Psoas muscle (tissue), 8 donors: Measurements from ENCODE around the gene TMED6. TPM values are rescaled to one million over a fixed set of nuclear protein-coding genes. Genes with fewer than 3 reads are reported as not detected.
A peak's percentile ranks its signal among the peaks of the same experiment; 100 is the strongest.
"Not testable (repeated sequence)": the region's sequence is repeated elsewhere in the genome, so short reads cannot be mapped to it uniquely, and the experiment has no call there.

Source experiments
- ATAC-seq, 4 donors: fragments of 200-7000 bp; cut with Tn5 transposase; one replicate each; pipeline ENCODE4 v1.9.1; 2020; ENCODE audit warnings: moderate library complexity in 3 of 4, mild to moderate bottlenecking in 2 of 4
- DNase-seq, 2 donors: peaks; one replicate each; pipeline ENCODE4 v3.0.0-alpha.2; 2020
- H3K27ac ChIP-seq: fragments of 200-600 bp; one replicate; pipeline ENCODE4 v1.8.0; 2022
- H3K27me3 ChIP-seq, 3 donors: fragments of 200-600 bp in 1 of 3; one replicate each; pipeline versions ENCODE4 v1.6.1 to v1.8.0; 2013 to 2022; ENCODE audit warnings: low read length in 2 of 3, mild to moderate bottlenecking in 2 of 3, moderate library complexity in 1 of 3; ENCODE audit not compliant: insufficient read depth in 3 of 3
- H3K36me3 ChIP-seq, 2 donors: fragments of 200-600 bp in 1 of 2; one replicate each; pipeline versions ENCODE4 v1.6.1 to v1.8.0; 2013 to 2022; ENCODE audit warnings: low read depth in 1 of 2, mild to moderate bottlenecking in 1 of 2, moderate library complexity in 1 of 2; ENCODE audit not compliant: insufficient read depth in 1 of 2
- H3K4me1 ChIP-seq: fragments of 200-600 bp; one replicate; pipeline ENCODE4 v1.8.0; 2022
- H3K4me3 ChIP-seq: fragments of 200-600 bp; one replicate; pipeline ENCODE4 v1.8.0; 2022; ENCODE audit warnings: mild to moderate bottlenecking
- H3K9me3 ChIP-seq: fragments of 200-600 bp; one replicate; pipeline ENCODE4 v1.8.0; 2022
- WGBS, 3 donors: extraction: QIAGEN DNeasy Blood & Tissue Kit; methylation state at CpG; one replicate each; pipeline versions ENCODE4 v1.1.6 to v1.1.7; 2013; 5-methylcytosine and 5-hydroxymethylcytosine counted together
- intact Hi-C, 2 donors: fragments of 100-400 bp; cut with DNase I; formaldehyde crosslinking; loops; one replicate each; pipeline versions ENCODE4 v1.11.0 to v1.14.2; 2022
- polyA plus RNA-seq, 3 donors: library from polyadenylated mRNA; stranded (reverse); fragments of 200-250 nt; gene quantifications; one replicate each; pipeline ENCODE4 v1.2.3, GENCODE V29; 2013
- total RNA-seq, 4 donors: library from RNA; stranded (reverse); fragmentation: NEBNext Ultra II Directional in 2 of 4; extraction: Animal tissue kit (Norgen Biotek cat#: 25700) in 2 of 4; gene quantifications; one replicate each; pipeline versions ENCODE4 v1.2.1 to v1.2.4, GENCODE V29; 2021 to 2023
- TF ChIP-seq, protein P1 (sequence below): fragments of 200-600 bp; IDR thresholded peaks from one replicate; pipeline ENCODE4 v1.8.0; 2022; ENCODE audit warnings: antibody characterized with exemption
- donor health status: healthy with polysubstance abuse.
- donor health status: DM: no; HTN: no; CAD: no; lungs with moderate emphysema.
- donor health status: Bipolar disorder and iron deficiency.
- donor health status: healthy.
- donor health status: DM: yes; HTN: yes; CAD: no.
- donor health status: DM: no; HTN: no; CAD: no.
- donor health status: DM: no; HTN: no; CAD: no.
- donor health status: DM: yes; HTN: yes; CAD: no.

Gene TMED6
- total and polyA plus RNA-seq, 7 donors, result 0.09 to 0.34 (median 0.19) TPM; not detected in 3

DNA sequence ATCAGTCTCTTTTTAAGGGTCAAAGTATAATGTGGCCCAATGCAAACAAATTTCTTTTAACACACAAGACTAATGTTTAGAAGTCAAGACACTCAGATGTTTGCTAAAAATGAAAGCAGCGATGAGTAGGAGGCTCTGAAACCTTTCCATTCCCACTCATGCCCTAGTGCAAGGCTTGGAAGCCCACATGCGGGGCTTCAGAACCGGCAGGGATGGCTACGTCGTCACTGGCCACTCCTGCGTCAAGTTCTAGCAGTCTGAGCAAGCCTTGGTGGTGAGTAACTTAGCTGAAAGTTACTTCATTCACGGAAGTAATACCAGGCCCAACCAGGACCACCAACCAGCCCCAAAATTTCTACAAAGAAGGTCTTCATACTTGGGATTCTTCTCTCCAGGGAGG lies 14.8 kb upstream of the TMED6 start:
- DNase-seq, result no peak
- H3K36me3 ChIP-seq, result peaks cover 8 to 87% of the 10 kb centered on the region in 2 donors
- no peak for ATAC-seq
- no peaks in the 10 kb centered on the region for H3K4me1 ChIP-seq
- TF ChIP-seq, protein P1, sequence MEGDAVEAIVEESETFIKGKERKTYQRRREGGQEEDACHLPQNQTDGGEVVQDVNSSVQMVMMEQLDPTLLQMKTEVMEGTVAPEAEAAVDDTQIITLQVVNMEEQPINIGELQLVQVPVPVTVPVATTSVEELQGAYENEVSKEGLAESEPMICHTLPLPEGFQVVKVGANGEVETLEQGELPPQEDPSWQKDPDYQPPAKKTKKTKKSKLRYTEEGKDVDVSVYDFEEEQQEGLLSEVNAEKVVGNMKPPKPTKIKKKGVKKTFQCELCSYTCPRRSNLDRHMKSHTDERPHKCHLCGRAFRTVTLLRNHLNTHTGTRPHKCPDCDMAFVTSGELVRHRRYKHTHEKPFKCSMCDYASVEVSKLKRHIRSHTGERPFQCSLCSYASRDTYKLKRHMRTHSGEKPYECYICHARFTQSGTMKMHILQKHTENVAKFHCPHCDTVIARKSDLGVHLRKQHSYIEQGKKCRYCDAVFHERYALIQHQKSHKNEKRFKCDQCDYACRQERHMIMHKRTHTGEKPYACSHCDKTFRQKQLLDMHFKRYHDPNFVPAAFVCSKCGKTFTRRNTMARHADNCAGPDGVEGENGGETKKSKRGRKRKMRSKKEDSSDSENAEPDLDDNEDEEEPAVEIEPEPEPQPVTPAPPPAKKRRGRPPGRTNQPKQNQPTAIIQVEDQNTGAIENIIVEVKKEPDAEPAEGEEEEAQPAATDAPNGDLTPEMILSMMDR, result no peak
- 88 to 96% (median 91%) methylated on average over 7 of the region's 7 CpGs for WGBS, 3 donors
- no peak overlapping the region for H3K4me3 ChIP-seq
- no peaks in the 10 kb centered on the region for H3K27me3 ChIP-seq
- H3K9me3 ChIP-seq, result no peaks in the 10 kb centered on the region
- H3K27ac ChIP-seq, result no peak overlapping the region
- intact Hi-C loops, result no loop called here

DNA sequence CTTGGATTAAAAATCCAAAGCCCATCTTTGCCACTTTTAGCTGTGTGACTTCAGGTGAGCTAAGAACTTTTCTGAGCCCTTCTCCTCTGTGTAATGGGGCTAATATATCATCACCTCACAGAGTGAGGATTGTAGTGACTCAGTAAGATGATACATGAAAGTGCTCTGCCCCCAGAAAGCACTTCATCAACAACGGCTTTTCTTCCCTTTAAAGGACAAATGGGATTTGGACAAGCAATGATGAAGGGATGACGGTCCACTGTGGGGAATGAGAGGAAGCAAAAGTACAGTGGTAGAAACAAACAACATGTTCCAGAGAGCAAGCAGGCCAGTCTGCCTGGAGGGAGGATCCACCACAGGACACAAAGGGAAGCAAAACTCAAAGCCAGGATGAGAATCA lies 14.3 kb upstream of the TMED6 start:
- Histone ChIP-seq H3K4me3 (no peak overlapping the region), H3K27me3 (no peaks in the 10 kb centered on the region), H3K4me1 (no peaks in the 10 kb centered on the region), H3K9me3 (no peaks in the 10 kb centered on the region), H3K27ac (no peak overlapping the region), H3K36me3 (peaks cover 8 to 87% of the 10 kb centered on the region in 2 donors)
- DNase-seq, result no peak
- ATAC-seq, result no peak
- TF ChIP-seq, protein P1, result no peak
- intact Hi-C loops, result no loop called here
- WGBS, 3 donors, result 76 to 83% (median 83%) methylated on average over 2 of the region's 2 CpGs

DNA sequence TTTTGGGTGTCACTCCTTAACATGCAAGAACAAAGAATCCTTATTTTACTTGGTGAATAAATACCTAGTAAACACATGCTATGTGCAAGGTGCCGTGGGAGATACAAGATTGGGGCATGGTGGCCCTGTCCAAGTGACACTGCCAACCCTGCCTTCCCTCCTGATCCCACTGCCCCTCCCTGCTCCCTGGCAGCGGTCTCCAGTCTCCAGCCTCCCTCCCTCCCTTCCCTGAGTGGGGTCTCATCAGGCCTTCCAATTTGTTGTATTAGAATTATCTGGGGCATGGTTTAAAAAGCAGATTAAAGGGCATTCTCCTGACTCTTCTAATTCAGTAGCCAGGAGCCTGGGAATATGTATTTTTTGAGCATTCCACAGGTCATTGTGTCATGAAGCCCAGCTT lies 12.5 kb upstream of the TMED6 start:
- intact Hi-C loops, result no loop called here
- no peak overlapping the region for H3K27ac ChIP-seq
- H3K4me1 ChIP-seq, result no peaks in the 10 kb centered on the region
- H3K9me3 ChIP-seq, result no peaks in the 10 kb centered on the region
- no peak for DNase-seq
- WGBS, 3 donors, result 77 to 91% (median 83%) methylated on average over 2 of the region's 2 CpGs
- no peak overlapping the region for H3K4me3 ChIP-seq
- no peak for ATAC-seq
- peaks cover 8 to 82% of the 10 kb centered on the region in 2 donors for H3K36me3 ChIP-seq
- TF ChIP-seq, protein P1, result no peak
- H3K27me3 ChIP-seq, result no peaks in the 10 kb centered on the region

DNA sequence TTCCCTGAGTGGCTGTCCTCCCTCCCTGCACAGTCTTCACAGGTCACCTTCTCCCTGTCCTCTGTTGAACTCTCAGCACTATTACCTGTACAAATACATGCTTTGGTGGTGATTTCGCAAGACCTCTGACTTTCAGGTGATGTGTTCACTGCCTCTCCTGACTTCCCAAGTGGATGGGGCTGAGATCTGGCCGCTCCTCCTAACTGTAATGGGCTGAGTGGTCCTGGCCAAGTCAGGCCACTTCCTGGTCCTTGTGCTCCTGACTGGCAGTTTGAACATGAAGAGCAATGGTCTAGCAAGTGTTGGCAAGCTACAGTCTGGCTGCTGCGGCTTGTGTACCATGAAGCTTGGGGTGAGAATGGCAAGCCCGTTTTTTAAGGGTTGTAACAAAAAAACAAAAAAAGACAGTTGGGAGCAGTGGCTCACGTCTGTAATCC lies 11.7 kb upstream of the TMED6 start:
- H3K4me1 ChIP-seq, result no peaks in the 10 kb centered on the region
- ATAC-seq (peak in 1 of 4 donors; percentile 41), DNase-seq (no peak)
- H3K4me3 ChIP-seq, result no peak overlapping the region
- no peak overlapping the region for H3K27ac ChIP-seq
- intact Hi-C loops, result no loop called here
- peaks cover 7 to 74% of the 10 kb centered on the region in 2 donors for H3K36me3 ChIP-seq
- TF ChIP-seq, protein P1, result no peak
- 84 to 92% (median 89%) methylated on average over 5 of the region's 5 CpGs for WGBS, 3 donors
- H3K9me3 ChIP-seq, result no peaks in the 10 kb centered on the region
- no peaks in the 10 kb centered on the region for H3K27me3 ChIP-seq

DNA sequence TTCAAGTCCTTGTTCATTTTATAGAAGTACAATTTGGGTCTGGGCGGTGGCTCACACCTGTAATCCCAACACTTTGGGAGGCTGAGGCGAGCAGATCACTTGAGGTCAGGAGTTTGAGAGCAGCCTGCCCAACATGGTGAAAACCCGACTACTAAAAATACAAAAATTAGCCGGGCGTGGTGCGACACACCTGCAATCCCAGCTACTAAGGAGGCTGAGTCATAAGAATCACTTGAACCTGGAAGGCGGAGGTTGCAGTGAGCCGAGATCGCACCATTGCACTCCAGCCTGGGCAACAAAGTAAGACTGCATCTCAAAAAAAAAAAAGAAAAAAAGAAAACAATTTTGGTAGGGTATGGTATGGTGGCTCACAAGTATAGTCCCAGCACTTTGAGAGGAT lies 8.5 kb upstream of the TMED6 start:
- H3K4me3 ChIP-seq, H3K27me3 ChIP-seq, H3K9me3 ChIP-seq, H3K27ac ChIP-seq, ATAC-seq, intact Hi-C loops, DNase-seq: not testable (repeated sequence)
- WGBS, 3 donors, result 96 to 97% (median 97%) methylated on average over 9 of the region's 9 CpGs
- peaks cover 2 to 52% of the 10 kb centered on the region in 2 donors for H3K36me3 ChIP-seq
- H3K4me1 ChIP-seq, result peaks cover 13% of the 10 kb centered on the region
